ENCODE results near the gene GPR6.

Gene GPR6

GRCh38 chr6:109978174-109979032, at the start of gene GPR6:
TSS of gene GPR6 (plus strand) at chr6:109978311. CDS start at chr6:109979113, 802 bp downstream.
- peak in 1 of 2 donors; percentile 9 for DNase-seq (ENCODE audit: low read depth in 2 of 2, low spot score in 1 of 2)

GRCh38 chr6:109934293-109934692, 43.8 kb upstream of the GPR6 start:
- DNase-seq (ENCODE audit: low read depth in 2 of 2, low spot score in 1 of 2): no peak

- DNase-seq (ENCODE audit: low read depth in 2 of 2, low spot score in 1 of 2): no peak
These were observed 38.5 kb upstream of the GPR6 start for GRCh38 chr6:109939654-109940053.

GRCh38 chr6:109944448-109944847, 33.7 kb upstream of the GPR6 start:
- no peak for DNase-seq (ENCODE audit: low read depth in 2 of 2, low spot score in 1 of 2)

- no peak for DNase-seq (ENCODE audit: low read depth in 2 of 2, low spot score in 1 of 2)
These were observed 33.0 kb upstream of the GPR6 start for GRCh38 chr6:109945091-109945490.

- DNase-seq (ENCODE audit: low read depth in 2 of 2, low spot score in 1 of 2): no peak
These were observed 31.1 kb upstream of the GPR6 start for GRCh38 chr6:109946979-109947378.

GRCh38 chr6:109949281-109950065, 28.6 kb upstream of the GPR6 start:
- no peak for DNase-seq (ENCODE audit: low read depth in 2 of 2, low spot score in 1 of 2)

- DNase-seq (ENCODE audit: low read depth in 2 of 2, low spot score in 1 of 2): no peak
These were observed 22.6 kb upstream of the GPR6 start for GRCh38 chr6:109955491-109955890.

GRCh38 chr6:109958626-109959025, 19.5 kb upstream of the GPR6 start:
- DNase-seq (ENCODE audit: low read depth in 2 of 2, low spot score in 1 of 2): no peak

- DNase-seq (ENCODE audit: low read depth in 2 of 2, low spot score in 1 of 2): no peak
These were observed 16.5 kb upstream of the GPR6 start for GRCh38 chr6:109961611-109962041.

GRCh38 chr6:109962271-109962670, 15.8 kb upstream of the GPR6 start:
- no peak for DNase-seq (ENCODE audit: low read depth in 2 of 2, low spot score in 1 of 2)

GRCh38 chr6:109963598-109964170, 14.4 kb upstream of the GPR6 start:
- no peak for DNase-seq (ENCODE audit: low read depth in 2 of 2, low spot score in 1 of 2)

- no peak for DNase-seq (ENCODE audit: low read depth in 2 of 2, low spot score in 1 of 2)
These were observed 13.2 kb upstream of the GPR6 start for GRCh38 chr6:109964949-109965348.

- DNase-seq (ENCODE audit: low read depth in 2 of 2, low spot score in 1 of 2): no peak
These were observed 11.8 kb upstream of the GPR6 start for GRCh38 chr6:109966299-109966698.

GRCh38 chr6:109977791-109978173, 329 bp upstream of the GPR6 start:
- DNase-seq (ENCODE audit: low read depth in 2 of 2, low spot score in 1 of 2): no peak

GRCh38 chr6:109979033-109979921, 1.2 kb downstream of the GPR6 start:
- no peak for DNase-seq (ENCODE audit: low read depth in 2 of 2, low spot score in 1 of 2)

GRCh38 chr6:109984410-109984809, 6.3 kb downstream of the GPR6 start:
- no peak for DNase-seq (ENCODE audit: low read depth in 2 of 2, low spot score in 1 of 2)

- no peak for DNase-seq (ENCODE audit: low read depth in 2 of 2, low spot score in 1 of 2)
These were observed 9.1 kb downstream of the GPR6 start for GRCh38 chr6:109987196-109987595.

GRCh38 chr6:109991201-109992101, 13.3 kb downstream of the GPR6 start:
- no peak for DNase-seq (ENCODE audit: low read depth in 2 of 2, low spot score in 1 of 2)

Data from stimulated activated CD8-positive, alpha-beta memory T cell treated with anti-CD3 and anti-CD28 coated beads, Interleukin-4, amount 100 ng/mL, for 1 hour (primary cell).